GM10248 (cell line): ENCODE measurements around the gene B3GALNT2.
"Not testable (repeated sequence)": the region's sequence is repeated elsewhere in the genome, so short reads cannot be mapped to it uniquely, and the experiment has no call there.

ENCODE experiments used
- CTCF ChIA-PET: fragments of 300-600 bp; sonication (Branson Sonifier 250); formaldehyde crosslinking; extraction: SDS; loops from one replicate; lab custom pipeline; 2021; ENCODE audit warnings: antibody characterized with exemption; lab: Yijun Ruan, JAX
- POLR2A ChIA-PET: fragments of 350-650 bp; sonication (Branson Sonifier 250); formaldehyde crosslinking; extraction: SDS; loops from one replicate; lab custom pipeline; 2020; ENCODE audit warnings: antibody characterized with exemption; lab: Yijun Ruan, JAX
- DNase-seq: peaks from one replicate; pipeline ENCODE4 v3.0.0; 2012; ENCODE audit errors: extremely low spot score
- CTCF ChIP-seq: IDR thresholded peaks from 2 replicates; pipeline ENCODE4 v1.5.1; 2012; ENCODE audit warnings: mild to moderate bottlenecking, low read depth; ENCODE audit errors: extremely low read depth, missing control alignments, control extremely low read depth

Gene B3GALNT2

GRCh38 chr1:235504122-235504493 lies at the start of gene B3GALNT2:
Gene B3GALNT2 (minus strand): TSS chr1:235504452. CDS start chr1:235504252, 200 bp downstream.
- ChIA-PET POLR2A (interaction anchor here (0.5 to 1.1 kb wide), 2 partner anchors 91 to 145 kb away, joined by 3 read pairs; no protein-coding TSS in a partner anchor), CTCF (interaction anchor here (0.7 to 3.3 kb wide), 35 partner anchors 7 to 1131 kb away, joined by 3 to 40 read pairs (median 4); partner anchors contain the start of gene COA6)

GRCh38 chr1:235553112-235553551 lies 48.9 kb upstream of the B3GALNT2 start:
- no peak for DNase-seq
- ChIA-PET CTCF (no interaction called here), POLR2A (no interaction called here)
- no peak for TF ChIP-seq CTCF

More at GRCh38 chr1:235504122-235504493, at the start of gene B3GALNT2:
- DNase-seq = no peak
- TF ChIP-seq CTCF = no peak

GRCh38 chr1:235552146-235552716 lies 48.0 kb upstream of the B3GALNT2 start:
- ChIA-PET POLR2A (no interaction called here), CTCF (no interaction called here)
- no peak for DNase-seq
- TF ChIP-seq CTCF = no peak

GRCh38 chr1:235549351-235550139 lies 45.3 kb upstream of the B3GALNT2 start:
- DNase-seq = no peak
- ChIA-PET POLR2A (no interaction called here), CTCF (interaction anchor here (1.6 kb wide), 1 partner anchor 17 kb away, joined by 5 read pairs; no protein-coding TSS in a partner anchor)
- TF ChIP-seq CTCF = no peak

- CTCF ChIA-PET = interaction anchor here (0.6 to 1.0 kb wide), 2 partner anchors 10 to 66 kb away, joined by 3 read pairs; no protein-coding TSS in a partner anchor
- POLR2A ChIA-PET, DNase-seq: not testable (repeated sequence)
Measured at GRCh38 chr1:235546369-235547155, 42.3 kb upstream of the B3GALNT2 start.

- no peak for DNase-seq
- TF ChIP-seq CTCF = no peak
- ChIA-PET POLR2A (no interaction called here), CTCF (interaction anchor here (1.0 kb wide), 1 partner anchor 31 kb away, joined by 3 read pairs; no protein-coding TSS in a partner anchor)
Measured at GRCh38 chr1:235545292-235545930, 41.2 kb upstream of the B3GALNT2 start.

- DNase-seq, CTCF ChIA-PET, POLR2A ChIA-PET: not testable (repeated sequence)
Measured at GRCh38 chr1:235542845-235543244, 38.6 kb upstream of the B3GALNT2 start.
